Embryonic facial prominence (tissue), 1 donor: ENCODE measurements around the gene VPS54.
"Not testable (repeated sequence)": the region's sequence is repeated elsewhere in the genome, so short reads cannot be mapped to it uniquely, and the experiment has no call there.

Source experiments
- DNase-seq: peaks from one replicate; pipeline ENCODE4 v3.0.0-alpha.2; 2016; ENCODE audit errors: extremely low spot score

The VPS54 gene

DNA sequence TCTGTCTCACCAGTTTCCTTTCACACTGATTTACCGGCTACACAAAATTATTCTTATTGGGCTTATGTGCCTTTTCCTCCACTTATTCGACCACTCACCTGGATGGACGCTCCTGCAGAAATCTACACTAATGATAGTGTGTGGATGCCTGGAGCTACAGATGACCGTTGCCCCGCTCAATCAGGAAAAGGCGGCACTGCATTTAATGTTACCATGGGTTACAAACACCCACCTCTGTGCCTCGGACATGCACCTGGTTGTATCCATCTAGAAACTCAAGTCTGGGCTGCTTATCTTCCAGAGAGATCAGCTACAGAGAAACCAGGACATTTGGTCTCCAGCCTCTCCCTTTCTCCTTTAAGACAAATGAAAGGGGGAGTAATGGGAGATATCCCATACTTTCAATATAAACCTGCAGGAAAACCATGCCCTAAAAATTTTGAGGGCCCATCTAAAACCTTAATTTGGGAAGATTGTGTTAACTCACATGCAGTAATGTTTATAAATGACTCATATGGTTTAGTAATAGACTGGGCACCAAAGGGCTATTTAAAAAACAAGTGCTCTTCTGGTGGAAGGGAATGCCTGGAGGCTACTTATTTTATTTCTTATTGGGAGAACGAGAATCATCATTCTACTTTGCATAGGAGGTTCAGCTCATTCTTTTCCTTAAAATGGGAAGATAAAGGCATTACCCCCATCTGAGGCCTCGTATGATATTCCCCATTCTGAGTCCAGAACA lies 24.7 kb downstream of the VPS54 start:
- DNase-seq, result not testable (repeated sequence)

- DNase-seq, result no peak
Measured at GRCh38 chr2:63993871-63994270, 25.4 kb downstream of the VPS54 start.

- not testable (repeated sequence) for DNase-seq
Measured at GRCh38 chr2:63993130-63993584, 26.1 kb downstream of the VPS54 start.

DNA sequence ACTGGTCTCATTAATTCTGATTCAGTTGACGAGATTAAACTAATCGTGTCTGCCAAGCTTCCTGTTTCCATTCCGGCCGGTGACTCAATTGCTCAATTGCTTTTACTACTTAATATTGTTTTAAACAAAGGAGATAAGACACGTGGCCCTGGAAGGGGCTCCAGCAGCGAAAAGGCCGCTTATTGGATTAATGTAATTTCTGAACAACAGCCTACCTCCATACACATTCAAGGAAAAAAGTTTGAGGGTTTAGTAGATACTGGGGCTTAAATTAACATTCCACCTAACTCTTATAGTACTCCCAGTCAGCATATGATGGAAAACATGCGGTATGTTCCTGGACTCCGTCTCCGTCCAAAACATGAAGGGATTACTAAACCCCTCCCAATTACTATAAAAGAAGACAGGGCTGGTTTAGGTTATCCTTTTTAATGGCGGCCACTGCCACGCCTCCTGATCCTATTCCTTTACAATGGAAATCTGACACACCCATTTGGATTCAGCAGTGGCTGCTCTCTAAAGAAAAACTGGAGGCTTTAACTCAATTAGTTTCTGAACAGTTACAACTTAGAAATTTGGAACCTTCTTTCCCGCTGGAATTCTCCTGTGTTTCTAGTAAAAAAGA lies 27.1 kb downstream of the VPS54 start:
- DNase-seq, result no peak

- DNase-seq, result not testable (repeated sequence)
Measured at GRCh38 chr2:63991173-63991999, 27.8 kb downstream of the VPS54 start.

GRCh38 chr2:63990072-63990471 lies 29.2 kb downstream of the VPS54 start:
- no peak for DNase-seq

- DNase-seq, result not testable (repeated sequence)
Measured at GRCh38 chr2:63988842-63989436, 30.3 kb downstream of the VPS54 start.

GRCh38 chr2:63984606-63985359 lies 34.4 kb downstream of the VPS54 start:
- no peak for DNase-seq

GRCh38 chr2:63983986-63984605 lies 35.1 kb downstream of the VPS54 start:
- DNase-seq, result no peak

GRCh38 chr2:63982335-63982734 lies 36.9 kb downstream of the VPS54 start:
- DNase-seq, result no peak

DNA sequence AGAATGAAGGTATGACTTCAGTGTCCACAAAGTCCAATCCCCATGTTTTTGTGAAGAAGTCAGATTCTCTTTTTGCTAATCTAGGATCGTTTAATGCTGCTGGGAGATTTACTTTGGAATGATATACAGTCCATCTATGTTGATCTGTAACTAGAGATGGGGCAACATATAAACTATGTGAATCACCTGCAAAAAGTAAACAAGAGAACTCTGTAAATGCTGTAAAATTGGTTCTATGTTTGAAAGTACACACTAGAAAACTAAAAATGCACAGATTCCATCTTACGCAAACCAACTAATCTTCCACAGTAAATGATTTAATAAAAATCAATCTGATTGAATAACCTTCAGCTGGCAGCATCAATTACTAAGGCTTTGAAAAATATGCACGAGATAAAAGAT lies 37.5 kb downstream of the VPS54 start:
- no peak for DNase-seq

- DNase-seq, result no peak
Measured at GRCh38 chr2:63980794-63981193, 38.4 kb downstream of the VPS54 start.

- no peak for DNase-seq
Measured at GRCh38 chr2:63977904-63978303, 41.3 kb downstream of the VPS54 start.

DNA sequence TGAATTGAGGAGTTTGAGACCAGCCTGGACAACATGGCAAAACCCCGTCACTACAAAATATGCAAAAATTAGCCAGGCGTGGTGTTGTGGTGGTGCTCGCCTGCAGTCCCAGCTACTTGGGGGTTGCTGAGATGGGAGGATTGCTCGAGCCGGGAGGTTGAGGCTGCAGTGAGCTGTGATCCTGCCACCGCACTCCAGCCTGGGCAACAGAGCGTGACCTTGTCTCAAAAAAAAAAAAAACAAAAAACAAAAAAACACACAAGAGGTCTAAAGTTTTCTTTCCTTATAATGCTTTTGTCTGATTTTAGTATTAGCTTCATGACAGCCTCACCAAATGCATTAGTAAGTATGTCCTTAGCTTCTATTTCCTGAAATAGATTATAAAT lies 43.1 kb downstream of the VPS54 start:
- DNase-seq, result no peak

DNA sequence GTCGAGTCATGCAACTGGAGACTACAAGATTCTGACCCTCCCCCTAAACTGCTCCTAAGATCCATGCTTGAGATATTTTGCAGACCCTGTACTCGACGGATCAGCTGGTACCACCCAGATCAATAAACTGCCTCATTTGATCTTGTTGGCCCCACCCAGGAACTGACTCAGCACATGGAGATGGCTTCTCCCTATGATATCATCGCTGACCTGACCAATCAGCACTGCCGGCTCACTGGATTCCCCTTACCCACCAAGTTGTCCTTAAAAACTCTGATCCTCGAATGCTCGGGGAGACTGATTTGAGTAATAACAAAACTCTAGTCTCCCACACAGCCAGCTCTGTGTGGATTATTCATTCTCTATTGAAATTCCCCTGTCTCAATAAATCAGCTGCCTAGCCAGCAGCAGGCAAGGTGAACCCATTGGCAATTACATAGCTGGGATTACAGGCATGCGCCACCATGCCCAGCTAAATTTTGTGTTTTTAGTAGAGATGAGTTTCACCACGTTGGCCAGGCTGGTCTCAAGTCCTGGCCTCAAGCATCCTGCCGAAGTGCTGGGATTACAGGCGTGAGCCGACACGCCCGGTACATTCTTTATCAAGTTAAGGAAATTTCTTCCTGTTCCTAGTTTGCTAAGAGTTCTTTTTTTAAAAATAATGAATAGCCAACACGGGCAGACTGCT lies 43.6 kb downstream of the VPS54 start:
- DNase-seq, result no peak

DNA sequence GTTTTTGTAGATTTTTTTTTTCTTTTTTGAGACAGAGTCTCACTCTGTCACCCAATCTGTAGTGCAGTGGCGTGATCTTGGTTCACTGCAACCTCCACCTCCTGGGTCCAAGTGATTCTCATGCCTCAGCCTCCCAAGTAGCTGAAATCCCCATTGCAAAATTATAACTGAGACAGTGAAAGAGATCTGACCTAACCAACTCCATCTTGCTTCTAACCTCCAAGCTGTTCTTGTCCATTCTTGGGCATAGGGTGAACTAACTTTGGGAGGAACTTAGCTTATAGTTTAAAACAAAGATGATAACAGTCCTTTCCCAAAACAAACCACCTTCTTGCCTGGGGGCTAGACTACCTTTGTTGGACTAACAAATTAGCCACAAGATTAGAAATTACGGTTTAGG lies 44.2 kb downstream of the VPS54 start:
- DNase-seq, result not testable (repeated sequence)

DNA sequence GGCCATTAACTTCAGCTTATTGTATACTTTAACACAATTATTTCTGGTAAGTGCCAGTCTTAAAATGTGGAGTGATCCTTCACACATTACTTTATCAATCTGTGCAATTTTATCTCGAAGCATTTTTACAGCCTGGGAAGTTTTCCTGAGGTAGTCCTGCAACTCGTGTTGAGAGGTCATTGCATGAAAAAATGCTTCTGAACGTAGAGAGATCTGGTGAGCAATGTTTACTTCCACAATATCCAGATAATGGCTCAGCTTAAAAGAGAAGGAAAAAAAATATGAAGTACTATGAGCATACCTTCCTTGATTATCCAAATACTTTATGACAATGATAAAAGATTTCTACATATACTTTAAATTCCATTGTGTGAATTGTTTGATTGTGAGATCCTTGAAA lies 57.0 kb downstream of the VPS54 start:
- no peak for DNase-seq

- DNase-seq, result no peak
Measured at GRCh38 chr2:63950414-63950813, 68.8 kb downstream of the VPS54 start.

DNA sequence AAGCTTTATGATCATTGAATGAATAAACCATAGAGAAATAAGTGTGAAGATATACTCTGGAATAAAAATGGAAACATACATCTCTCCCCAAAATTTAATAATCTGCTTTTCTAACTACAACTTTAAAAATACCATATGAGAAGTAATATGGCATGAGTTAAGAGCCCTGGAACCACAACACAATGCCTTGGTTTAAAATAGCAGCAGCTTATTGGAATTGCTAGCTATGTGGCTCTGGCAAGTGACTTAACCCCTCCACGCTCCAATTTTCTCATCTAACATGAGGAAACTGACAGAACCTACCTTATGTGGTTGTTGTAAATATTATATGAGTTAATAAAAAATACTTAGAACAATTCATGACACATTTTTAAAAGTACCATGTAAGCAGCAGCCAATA lies 76.4 kb downstream of the VPS54 start:
- no peak for DNase-seq

GRCh38 chr2:63932104-63932503 lies 87.1 kb downstream of the VPS54 start:
- not testable (repeated sequence) for DNase-seq
